IPS DF 6.9 (cell line): ENCODE measurements around the gene TRIM54.
"Not testable (repeated sequence)": the region's sequence is repeated elsewhere in the genome, so short reads cannot be mapped to it uniquely, and the experiment has no call there.

Source experiments
- DNase-seq: peaks from one replicate; pipeline ENCODE4 v3.0.0-alpha.2; 2013; ENCODE audit warnings: low read depth, low spot score
- H3K27ac ChIP-seq: one replicate; pipeline ENCODE4 v1.5.1; 2013; ENCODE audit warnings: low read length, control low read depth
- H3K27me3 ChIP-seq: 2 replicates; pipeline ENCODE4 v1.6.1; 2013; ENCODE audit warnings: mild to moderate bottlenecking, low read length; ENCODE audit not compliant: control insufficient read depth, insufficient read depth
- H3K36me3 ChIP-seq: 2 replicates; pipeline ENCODE4 v1.6.1; 2013; ENCODE audit warnings: low read length; ENCODE audit not compliant: control insufficient read depth, insufficient read depth
- H3K4me1 ChIP-seq: 2 replicates; pipeline ENCODE4 v1.6.1; 2013; ENCODE audit warnings: low read length; ENCODE audit not compliant: control insufficient read depth, insufficient read depth
- H3K4me3 ChIP-seq: 2 replicates; pipeline ENCODE4 v1.5.1; 2013; ENCODE audit warnings: mild to moderate bottlenecking, low read length
- H3K9me3 ChIP-seq: 2 replicates; pipeline ENCODE4 v1.6.1; 2013; ENCODE audit warnings: low read length, inconsistent platforms; ENCODE audit not compliant: control insufficient read depth, insufficient read depth
- WGBS: extraction: QIAGEN DNeasy Blood & Tissue Kit; methylation state at CpG from one replicate; pipeline ENCODE4 v1.1.7; 2013; ENCODE audit warnings: mixed read lengths, missing lambda C conversion rate; ENCODE audit not compliant: insufficient read length, insufficient coverage; 5-methylcytosine and 5-hydroxymethylcytosine counted together

Gene TRIM54

DNA sequence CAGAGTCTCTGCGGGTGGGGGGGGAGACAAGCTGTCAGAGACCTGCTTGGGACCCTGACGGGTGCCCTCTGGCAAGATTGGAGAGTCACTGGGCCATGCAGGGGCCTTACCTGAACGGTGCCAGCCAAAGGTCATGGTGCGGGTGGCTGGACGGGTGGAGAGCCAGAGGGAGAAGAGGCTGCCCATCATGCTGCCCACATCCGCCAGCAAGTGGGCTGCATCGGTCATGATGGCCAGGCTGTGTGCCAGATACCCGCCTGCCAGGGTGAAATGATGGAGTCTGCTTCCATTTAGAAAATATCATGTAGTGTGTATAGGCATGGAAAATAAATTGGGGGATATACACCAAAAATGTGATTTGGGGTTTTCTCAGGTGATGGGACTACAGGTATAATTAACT lies 24.2 kb upstream of the TRIM54 start:
- WGBS = no CpG with 5 or more reads among the region's 8 CpGs
- DNase-seq = no peak
- H3K4me1 ChIP-seq = peaks cover 4% of the 10 kb centered on the region; the same call in 1 of the 2 replicates
- no peak overlapping the region for H3K4me3 ChIP-seq
- no peaks in the 10 kb centered on the region for H3K36me3 ChIP-seq
- no peak overlapping the region for H3K27ac ChIP-seq
- H3K9me3 ChIP-seq = no peaks in the 10 kb centered on the region
- H3K27me3 ChIP-seq = peaks cover 14% of the 10 kb centered on the region

DNA sequence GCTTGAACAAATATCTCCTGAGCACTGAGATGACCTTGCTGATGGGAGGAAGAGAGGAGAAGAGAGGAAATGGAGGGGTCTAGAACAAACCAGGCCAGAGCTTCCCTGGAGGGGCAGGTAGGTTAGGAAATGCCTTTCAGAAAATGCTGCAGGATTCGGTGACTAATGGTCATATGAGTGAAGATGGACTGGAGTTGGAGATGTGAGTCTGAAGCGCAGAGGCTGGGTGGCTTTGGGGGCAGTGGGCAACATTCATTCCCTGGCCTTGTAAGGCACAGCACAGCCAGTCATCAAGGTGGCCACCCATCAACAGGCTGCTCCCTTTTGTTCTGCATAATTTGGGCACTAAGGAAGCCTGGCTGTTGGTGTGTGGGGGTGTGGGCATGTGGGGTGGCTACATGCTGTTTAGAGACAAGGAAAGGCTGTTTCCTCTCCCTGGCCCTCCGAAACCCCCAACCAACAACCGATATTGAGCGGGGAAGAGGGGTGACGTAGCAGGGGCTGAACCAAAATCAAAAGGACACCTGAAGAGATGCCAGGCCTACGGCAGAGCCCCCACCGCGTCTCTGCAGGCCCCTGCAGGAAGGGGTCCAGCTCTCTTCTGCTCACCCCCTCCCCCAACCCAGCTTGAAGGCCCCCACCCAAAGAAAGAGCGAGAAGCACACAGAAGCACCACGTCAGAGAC lies 20.8 kb upstream of the TRIM54 start:
- no peak for DNase-seq
- Histone ChIP-seq H3K9me3 (no peaks in the 10 kb centered on the region), H3K27me3 (peaks cover 40% of the 10 kb centered on the region), H3K4me3 (peak overlapping the region; percentile 81; the same call in 1 of the 2 replicates), H3K27ac (no peak overlapping the region), H3K36me3 (no peaks in the 10 kb centered on the region), H3K4me1 (peaks cover 4% of the 10 kb centered on the region; the same call in 1 of the 2 replicates)
- no CpG with 5 or more reads among the region's 11 CpGs for WGBS

DNA sequence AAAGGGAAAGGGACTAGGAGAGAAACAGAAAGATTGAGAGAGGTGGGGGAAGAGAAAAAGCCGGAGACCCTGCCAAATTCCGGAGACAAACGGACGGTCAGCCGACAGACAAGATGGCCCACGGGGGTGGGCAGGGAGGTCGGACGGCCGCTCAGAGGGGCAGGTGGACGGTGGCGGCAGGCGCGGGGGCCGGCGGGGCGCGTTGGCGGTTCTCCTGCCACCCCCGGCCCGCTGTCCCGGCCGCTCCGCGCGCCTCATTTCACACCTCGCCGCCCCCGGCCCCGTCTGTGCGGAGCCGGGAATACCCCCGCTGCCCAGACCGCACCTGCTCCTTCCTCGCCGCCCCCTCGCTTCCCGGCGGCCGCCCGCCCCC lies 20.3 kb upstream of the TRIM54 start:
- H3K9me3 ChIP-seq = no peaks in the 10 kb centered on the region
- H3K27ac ChIP-seq = no peak overlapping the region
- H3K36me3 ChIP-seq = no peaks in the 10 kb centered on the region
- H3K4me3 ChIP-seq = peak overlapping the region; percentile 81; the same call in 1 of the 2 replicates
- H3K4me1 ChIP-seq = peaks cover 4% of the 10 kb centered on the region; the same call in 1 of the 2 replicates
- DNase-seq = no peak
- WGBS = no CpG with 5 or more reads among the region's 40 CpGs
- H3K27me3 ChIP-seq = peaks cover 40% of the 10 kb centered on the region

DNA sequence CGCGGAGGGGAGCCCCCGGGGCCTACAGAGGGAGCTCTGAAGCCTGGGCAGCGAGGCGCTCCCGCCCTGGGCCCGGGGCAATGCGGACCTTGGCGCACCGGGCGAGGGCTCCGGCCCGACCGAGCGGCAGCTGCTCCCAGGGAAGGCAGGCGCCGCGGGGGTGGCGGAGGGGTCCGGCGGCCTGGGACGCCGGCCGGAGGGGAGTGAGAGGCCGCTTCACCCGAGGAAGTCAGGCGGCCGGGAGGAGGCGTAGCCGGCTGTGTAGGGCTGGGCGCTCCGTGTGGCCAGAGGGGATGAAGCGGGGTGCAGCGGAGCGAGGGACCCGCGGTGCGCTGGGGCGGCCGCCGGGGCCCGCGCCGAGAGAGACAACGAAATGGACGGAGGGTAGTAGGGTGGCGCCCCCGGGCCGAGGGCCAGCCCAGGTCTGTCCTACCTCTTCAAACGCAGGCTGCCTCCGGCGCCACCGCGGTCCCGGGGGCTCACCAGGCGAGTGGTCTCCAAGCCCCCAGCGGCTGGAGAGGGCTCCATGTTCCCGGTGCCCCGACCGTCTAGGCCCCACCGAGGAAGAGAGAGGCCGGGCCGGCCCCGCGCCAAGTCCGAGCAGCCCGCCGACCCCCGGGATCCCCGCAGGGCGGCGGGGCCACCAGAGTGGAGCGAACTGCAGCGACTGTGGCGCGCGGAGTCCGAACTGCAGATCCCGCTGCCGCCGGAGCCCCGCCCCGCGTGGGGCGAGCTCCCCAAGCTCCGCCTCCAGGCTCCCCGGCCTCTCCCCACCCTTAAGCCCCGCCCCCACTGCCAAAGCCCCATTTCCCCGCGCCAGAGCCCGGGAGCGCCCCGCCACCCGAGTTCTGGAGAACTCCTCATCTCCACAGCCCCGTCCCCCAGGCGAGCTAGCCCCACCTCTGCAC lies 19.6 kb upstream of the TRIM54 start, which contains the start of gene SLC30A3:
TSS of gene SLC30A3 (minus strand) at position 669 of the 908 bp plus-strand sequence. CDS start at position 528, 141 bp downstream.
- DNase-seq = no peak
- WGBS = no CpG with 5 or more reads among the region's 96 CpGs
- Histone ChIP-seq H3K4me3 (peak within 1 kb of the TSS; percentile 81), H3K9me3 (no peaks in the 10 kb centered on the region), H3K27ac (no peak within 1 kb of the TSS), H3K27me3 (peaks cover 40% of the 10 kb centered on the region), H3K36me3 (no peaks in the 10 kb centered on the region), H3K4me1 (peaks cover 4% of the 10 kb centered on the region; the same call in 1 of the 2 replicates)

DNA sequence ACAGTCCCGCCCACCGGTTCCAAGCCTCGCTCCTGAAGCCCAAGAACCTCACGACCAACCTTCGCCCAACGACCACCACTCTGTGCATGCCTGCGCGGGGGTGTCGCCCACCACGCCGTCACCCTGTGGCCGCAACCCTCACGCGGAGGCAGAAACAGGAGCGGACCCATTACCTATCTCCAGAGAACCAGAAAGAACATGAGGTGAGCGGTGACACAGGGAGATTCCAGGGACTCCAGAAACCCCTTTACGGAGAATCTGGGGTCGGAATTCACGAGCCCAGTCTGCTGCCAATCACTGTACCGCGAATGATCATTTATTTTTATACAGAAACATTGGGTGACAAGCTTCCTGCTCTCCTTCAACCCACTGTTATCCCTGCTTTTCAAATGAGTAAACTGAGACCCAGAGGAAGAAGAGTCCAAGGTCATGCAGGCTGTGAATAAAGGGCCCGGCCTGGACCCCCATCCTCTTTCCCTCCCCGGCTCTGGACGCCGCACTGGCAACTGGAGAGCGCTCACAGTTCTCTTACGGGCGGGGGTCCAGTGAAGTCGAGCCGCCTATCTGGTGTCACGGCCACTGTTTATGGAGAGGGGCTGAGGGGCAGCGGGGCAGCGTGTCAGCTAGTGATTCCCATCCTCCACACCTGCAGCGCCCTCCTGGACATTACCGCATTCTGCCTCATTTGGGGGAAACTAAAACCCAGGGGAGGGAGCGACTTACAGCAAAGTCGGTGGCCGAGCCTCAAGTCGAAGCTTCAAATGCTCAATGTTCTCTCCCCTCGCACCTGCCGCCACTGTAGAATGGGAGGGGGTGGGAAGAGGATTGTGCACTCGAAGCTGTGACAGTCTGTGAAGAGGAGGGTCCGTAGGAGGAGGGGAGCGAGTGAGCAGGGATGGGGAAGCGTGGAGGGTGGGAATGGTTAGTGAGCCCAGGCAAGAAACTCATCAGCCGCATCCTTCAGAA lies 18.7 kb upstream of the TRIM54 start:
- WGBS = no CpG with 5 or more reads among the region's 46 CpGs
- DNase-seq = no peak

DNA sequence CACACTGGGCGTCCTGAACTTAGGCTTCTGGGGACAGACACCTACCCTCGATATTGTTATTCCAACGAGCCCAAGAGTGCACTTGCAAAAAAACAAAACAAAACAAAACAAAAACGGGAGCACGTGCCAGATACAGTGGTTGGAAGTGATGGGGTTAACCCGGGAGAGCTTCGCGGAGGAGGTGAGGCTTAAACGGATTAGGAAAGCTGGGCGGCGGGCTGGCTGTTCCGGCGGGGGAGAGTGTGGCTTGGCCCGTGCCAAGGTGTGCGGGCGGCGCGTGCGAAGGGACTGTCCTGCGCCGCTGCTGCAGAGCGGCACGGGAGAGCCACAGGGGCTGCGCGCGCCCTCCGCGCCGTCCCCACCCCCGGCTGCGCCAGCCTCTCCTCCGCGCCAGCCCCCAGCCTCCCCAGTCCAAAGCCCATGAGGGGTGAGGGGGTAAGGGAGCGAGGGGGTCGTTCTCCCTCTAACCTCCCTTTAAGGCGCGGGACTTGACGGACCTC lies 17.9 kb upstream of the TRIM54 start:
- Histone ChIP-seq H3K27me3 (peaks cover 40% of the 10 kb centered on the region), H3K27ac (no peak overlapping the region), H3K9me3 (no peaks in the 10 kb centered on the region), H3K4me3 (peak overlapping the region; percentile 38; the same call in 1 of the 2 replicates), H3K36me3 (no peaks in the 10 kb centered on the region), H3K4me1 (peaks cover 4% of the 10 kb centered on the region; the same call in 1 of the 2 replicates)
- WGBS = no CpG with 5 or more reads among the region's 38 CpGs
- DNase-seq = no peak

More for the DNA sequence above, 18.7 kb upstream of the TRIM54 start:
- Histone ChIP-seq H3K36me3 (no peaks in the 10 kb centered on the region), H3K27me3 (peaks cover 40% of the 10 kb centered on the region), H3K27ac (no peak overlapping the region), H3K9me3 (no peaks in the 10 kb centered on the region), H3K4me3 (peak overlapping the region; percentile 81; the same call in 1 of the 2 replicates), H3K4me1 (peaks cover 4% of the 10 kb centered on the region; the same call in 1 of the 2 replicates)

DNA sequence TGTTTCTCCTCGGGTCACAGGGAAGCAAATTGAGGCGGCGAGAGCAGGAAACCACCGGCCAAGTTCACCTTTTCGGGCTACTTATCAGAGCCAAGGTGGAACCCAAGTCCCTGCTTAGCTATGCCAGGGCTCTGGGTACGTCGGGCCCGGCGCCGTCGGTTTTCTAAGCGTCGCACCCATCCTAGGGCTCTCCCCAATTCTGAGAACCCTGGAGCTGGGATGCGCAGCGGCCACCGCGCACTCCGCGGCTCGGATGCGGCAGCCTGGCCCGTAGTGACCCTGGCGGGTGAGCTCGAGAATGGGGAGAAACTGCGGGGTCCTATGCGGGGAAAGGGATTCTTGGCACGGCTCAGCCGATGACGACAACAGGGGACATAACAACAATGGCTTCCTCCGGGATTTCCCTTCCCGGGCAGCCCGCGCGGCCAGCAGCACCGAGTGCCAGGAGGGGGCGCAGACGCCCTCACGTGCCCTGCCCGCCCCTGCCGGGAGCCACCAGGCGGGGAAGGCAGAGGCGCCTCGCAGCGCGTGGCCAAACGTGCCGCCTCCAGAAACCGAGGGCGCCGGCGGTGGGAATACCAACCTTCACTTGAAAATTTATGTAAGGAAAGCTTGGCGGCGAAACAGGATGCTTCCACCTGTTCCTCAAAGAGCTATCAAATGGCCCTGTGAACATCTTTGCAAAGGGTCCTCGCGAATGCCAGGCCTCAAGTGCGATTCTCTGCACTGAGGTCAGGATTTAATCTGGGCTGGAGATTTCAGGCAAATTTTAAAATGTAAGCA lies 17.3 kb upstream of the TRIM54 start:
- H3K9me3 ChIP-seq = no peaks in the 10 kb centered on the region
- DNase-seq = no peak
- H3K4me1 ChIP-seq = peaks cover 4% of the 10 kb centered on the region; the same call in 1 of the 2 replicates
- H3K27ac ChIP-seq = no peak overlapping the region
- no peaks in the 10 kb centered on the region for H3K36me3 ChIP-seq
- peaks cover 40% of the 10 kb centered on the region for H3K27me3 ChIP-seq
- no CpG with 5 or more reads among the region's 56 CpGs for WGBS
- H3K4me3 ChIP-seq = peak overlapping the region; percentile 38; the same call in 1 of the 2 replicates

DNA sequence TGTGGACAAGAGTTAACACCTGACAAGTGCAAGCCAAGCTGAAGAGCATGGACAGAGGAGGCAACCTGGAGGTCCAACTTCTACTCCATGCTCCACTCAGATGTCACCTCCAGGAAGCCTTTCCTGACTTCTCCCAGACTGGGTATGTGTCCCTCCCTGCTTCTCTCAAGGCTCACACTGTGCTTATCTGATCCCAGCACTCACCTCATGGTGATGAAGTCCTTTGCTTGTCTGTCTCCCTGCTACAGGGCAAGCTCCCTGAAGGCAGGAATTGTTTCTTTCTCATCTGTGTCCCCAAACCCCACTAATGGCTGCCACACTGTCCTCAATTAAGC lies 16.7 kb upstream of the TRIM54 start:
- no peak overlapping the region for H3K4me3 ChIP-seq
- peaks cover 4% of the 10 kb centered on the region; the same call in 1 of the 2 replicates for H3K4me1 ChIP-seq
- H3K9me3 ChIP-seq = no peaks in the 10 kb centered on the region
- no peak overlapping the region for H3K27ac ChIP-seq
- DNase-seq = no peak
- no peaks in the 10 kb centered on the region for H3K36me3 ChIP-seq
- H3K27me3 ChIP-seq = peaks cover 40% of the 10 kb centered on the region

DNA sequence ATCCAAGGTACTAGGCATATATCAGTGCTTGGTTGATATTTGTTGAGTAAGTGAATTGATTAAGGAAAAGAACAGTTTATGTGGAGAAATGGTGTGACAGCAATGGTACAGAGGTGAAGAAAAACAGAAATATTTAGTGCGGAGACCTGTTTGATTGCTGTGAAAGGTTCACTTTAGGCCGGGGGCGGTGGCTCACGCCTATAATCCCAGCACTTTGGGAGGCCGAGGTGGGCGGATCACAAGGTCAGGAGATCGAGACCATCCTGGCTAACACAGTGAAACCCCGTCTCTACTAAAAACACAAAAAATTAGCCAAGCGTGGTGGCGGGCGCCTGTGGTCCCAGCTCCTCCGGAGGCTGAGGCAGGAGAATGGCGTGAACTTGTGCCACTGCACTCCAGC lies 13.9 kb upstream of the TRIM54 start:
- H3K27me3 ChIP-seq = peaks cover 24% of the 10 kb centered on the region
- not testable (repeated sequence) for H3K36me3 ChIP-seq, H3K4me3 ChIP-seq, H3K4me1 ChIP-seq, H3K9me3 ChIP-seq, H3K27ac ChIP-seq, DNase-seq
- WGBS = no CpG with 5 or more reads among the region's 13 CpGs
